Measurements from ENCODE around the gene NFATC1.

GRCh38 chr18:79384151-79384807 lies 11.5 kb upstream of the NFATC1 start:
- no peak for TF ChIP-seq POLR2AphosphoS5 (IDR thresholded peaks at IDR 0.05)
- TF ChIP-seq POLR2A (IDR thresholded peaks at IDR 0.05), result no peak
- no peak for TF ChIP-seq CTCF (IDR thresholded peaks at IDR 0.05)
- no peak for TF ChIP-seq EP300 (IDR thresholded peaks at IDR 0.05)
